Astrocyte (in vitro differentiated cells and primary cell): Measurements from ENCODE around the gene C17orf107. TPM values are rescaled to one million over a fixed set of nuclear protein-coding genes. Genes with fewer than 3 reads are reported as not detected.

Experiments
- DNase-seq: peaks from one replicate; pipeline ENCODE4 v3.0.0-alpha.2; 2010; ENCODE audit warnings: low read depth
- FAIRE-seq: peaks from 2 replicates; lab custom pipeline; 2011; peaks lifted over from hg19 to GRCh38; lab: Jason Lieb, UNC
- H2AFZ ChIP-seq: 2 replicates; pipeline ENCODE4 v1.6.0; 2012; ENCODE audit warnings: low read depth, low read length, inconsistent platforms
- H3K27ac ChIP-seq: 2 replicates; pipeline ENCODE4 v1.5.1; 2011; ENCODE audit warnings: low read depth, low read length, inconsistent platforms
- H3K27me3 ChIP-seq: 2 replicates; pipeline ENCODE4 v1.6.0; 2011; ENCODE audit warnings: low read length, inconsistent platforms; ENCODE audit not compliant: insufficient read depth
- H3K36me3 ChIP-seq: 2 replicates; pipeline ENCODE4 v1.5.1; 2011; ENCODE audit warnings: low read length, inconsistent platforms; ENCODE audit not compliant: insufficient read depth
- H3K4me1 ChIP-seq: 2 replicates; pipeline ENCODE4 v1.5.1; 2011; ENCODE audit warnings: low read length, inconsistent platforms; ENCODE audit not compliant: insufficient read depth
- H3K4me2 ChIP-seq: 2 replicates; pipeline ENCODE4 v1.6.0; 2012; ENCODE audit warnings: low read length, inconsistent platforms
- H3K4me3 ChIP-seq: 2 replicates; pipeline ENCODE4 v1.5.1; 2011; ENCODE audit warnings: low read depth, mild to moderate bottlenecking, low read length, inconsistent platforms; ENCODE audit not compliant: insufficient read depth
- H3K79me2 ChIP-seq: 2 replicates; pipeline ENCODE4 v1.6.0; 2012; ENCODE audit warnings: mild to moderate bottlenecking, low read length, inconsistent platforms; ENCODE audit not compliant: insufficient read depth
- H3K9ac ChIP-seq: 2 replicates; pipeline ENCODE4 v1.6.0; 2012; ENCODE audit warnings: mild to moderate bottlenecking, low read length, inconsistent platforms
- H3K9me3 ChIP-seq: 2 replicates; pipeline ENCODE4 v1.5.1; 2012; ENCODE audit warnings: low read depth, mild to moderate bottlenecking, low read length, inconsistent platforms; ENCODE audit not compliant: insufficient read depth
- H4K20me1 ChIP-seq: 2 replicates; pipeline ENCODE4 v1.6.0; 2012; ENCODE audit warnings: low read length, inconsistent platforms; ENCODE audit not compliant: insufficient read depth
- H3K27ac Mint-ChIP-seq: one replicate; pipeline ENCODE4 v1.8.0; 2021; ENCODE audit warnings: mild to moderate bottlenecking, mixed read lengths; ENCODE audit not compliant: unreplicated experiment
- H3K27me3 Mint-ChIP-seq: one replicate; pipeline ENCODE4 v1.8.0; 2021; ENCODE audit warnings: low read depth, mixed read lengths; ENCODE audit not compliant: unreplicated experiment
- H3K36me3 Mint-ChIP-seq: one replicate; pipeline ENCODE4 v1.8.0; 2021; ENCODE audit warnings: low read depth, mixed read lengths; ENCODE audit not compliant: unreplicated experiment
- H3K4me1 Mint-ChIP-seq: one replicate; pipeline ENCODE4 v1.8.0; 2021; ENCODE audit warnings: low read depth, mixed read lengths; ENCODE audit not compliant: unreplicated experiment
- H3K4me3 Mint-ChIP-seq: one replicate; pipeline ENCODE4 v1.8.0; 2021; ENCODE audit warnings: mild to moderate bottlenecking, moderate library complexity, mixed read lengths; ENCODE audit not compliant: unreplicated experiment
- H3K9me3 Mint-ChIP-seq: one replicate; pipeline ENCODE4 v1.8.0; 2021; ENCODE audit warnings: mild to moderate bottlenecking, mixed read lengths; ENCODE audit not compliant: unreplicated experiment
- EZH2 ChIP-seq: IDR thresholded peaks from 2 replicates; pipeline ENCODE4 v1.6.1; 2012; ENCODE audit warnings: mild to moderate bottlenecking, low read length, inconsistent platforms; ENCODE audit not compliant: insufficient read depth
- total RNA-seq: library from RNA; stranded (reverse); gene quantifications from 2 replicates; pipeline ENCODE4 v1.2.1, GENCODE V29; 2021
- TF ChIP-seq, protein P1 (sequence below): IDR thresholded peaks from 2 replicates; pipeline ENCODE4 v1.5.1; 2011; ENCODE audit warnings: low read depth, mild to moderate bottlenecking, inconsistent platforms, low read length, moderate library complexity; ENCODE audit not compliant: insufficient read depth

The C17orf107 gene
- total RNA-seq, 1 donor from 2014 or later: 2.2 TPM

DNA sequence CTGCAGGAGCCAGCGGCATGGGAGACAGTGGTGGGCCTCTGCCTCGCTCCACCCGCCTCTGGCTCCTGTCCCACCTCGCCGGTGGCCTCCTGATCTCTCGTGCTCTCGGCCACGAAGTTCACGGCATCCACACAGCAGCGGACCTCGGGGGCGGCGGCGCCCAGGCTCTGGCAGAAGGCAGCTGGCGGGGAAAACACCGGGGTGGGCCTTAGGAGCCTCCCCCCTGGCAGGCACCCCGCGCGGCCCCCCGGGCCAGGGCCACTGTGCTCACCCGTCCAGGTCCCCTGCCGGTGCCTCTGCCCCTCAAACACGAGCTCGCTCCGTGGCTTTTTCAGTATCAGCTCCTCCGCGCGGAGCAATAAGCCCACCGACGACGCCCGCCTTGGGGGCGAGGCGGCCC is 409 bp upstream of the C17orf107 start:
- FAIRE-seq (no peak), DNase-seq (no peak)
- Mint-ChIP-seq H3K4me1 (no peaks in the 10 kb centered on the region), H3K36me3 (peaks cover 22% of the 10 kb centered on the region), H3K4me3 (no peak overlapping the region), H3K9me3 (no peaks in the 10 kb centered on the region), H3K27me3 (no peaks in the 10 kb centered on the region), H3K27ac (no peak overlapping the region)
- peaks cover 6% of the 10 kb centered on the region for H3K4me1 ChIP-seq
- H2AFZ ChIP-seq: peak overlapping the region; percentile 34
- peaks cover 7% of the 10 kb centered on the region for H4K20me1 ChIP-seq
- no peaks in the 10 kb centered on the region for H3K79me2 ChIP-seq
- H3K36me3 ChIP-seq: peaks cover 12% of the 10 kb centered on the region
- peak overlapping the region; percentile 78 for H3K4me2 ChIP-seq
- peak overlapping the region; percentile 53 for H3K4me3 ChIP-seq
- H3K27me3 ChIP-seq: peaks cover 2% of the 10 kb centered on the region
- H3K9me3 ChIP-seq: no peaks in the 10 kb centered on the region
- no peak for TF ChIP-seq EZH2
- TF ChIP-seq, protein P1, sequence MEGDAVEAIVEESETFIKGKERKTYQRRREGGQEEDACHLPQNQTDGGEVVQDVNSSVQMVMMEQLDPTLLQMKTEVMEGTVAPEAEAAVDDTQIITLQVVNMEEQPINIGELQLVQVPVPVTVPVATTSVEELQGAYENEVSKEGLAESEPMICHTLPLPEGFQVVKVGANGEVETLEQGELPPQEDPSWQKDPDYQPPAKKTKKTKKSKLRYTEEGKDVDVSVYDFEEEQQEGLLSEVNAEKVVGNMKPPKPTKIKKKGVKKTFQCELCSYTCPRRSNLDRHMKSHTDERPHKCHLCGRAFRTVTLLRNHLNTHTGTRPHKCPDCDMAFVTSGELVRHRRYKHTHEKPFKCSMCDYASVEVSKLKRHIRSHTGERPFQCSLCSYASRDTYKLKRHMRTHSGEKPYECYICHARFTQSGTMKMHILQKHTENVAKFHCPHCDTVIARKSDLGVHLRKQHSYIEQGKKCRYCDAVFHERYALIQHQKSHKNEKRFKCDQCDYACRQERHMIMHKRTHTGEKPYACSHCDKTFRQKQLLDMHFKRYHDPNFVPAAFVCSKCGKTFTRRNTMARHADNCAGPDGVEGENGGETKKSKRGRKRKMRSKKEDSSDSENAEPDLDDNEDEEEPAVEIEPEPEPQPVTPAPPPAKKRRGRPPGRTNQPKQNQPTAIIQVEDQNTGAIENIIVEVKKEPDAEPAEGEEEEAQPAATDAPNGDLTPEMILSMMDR: no peak
- H3K9ac ChIP-seq: peak overlapping the region; percentile 67
- H3K27ac ChIP-seq: no peak overlapping the region

DNA sequence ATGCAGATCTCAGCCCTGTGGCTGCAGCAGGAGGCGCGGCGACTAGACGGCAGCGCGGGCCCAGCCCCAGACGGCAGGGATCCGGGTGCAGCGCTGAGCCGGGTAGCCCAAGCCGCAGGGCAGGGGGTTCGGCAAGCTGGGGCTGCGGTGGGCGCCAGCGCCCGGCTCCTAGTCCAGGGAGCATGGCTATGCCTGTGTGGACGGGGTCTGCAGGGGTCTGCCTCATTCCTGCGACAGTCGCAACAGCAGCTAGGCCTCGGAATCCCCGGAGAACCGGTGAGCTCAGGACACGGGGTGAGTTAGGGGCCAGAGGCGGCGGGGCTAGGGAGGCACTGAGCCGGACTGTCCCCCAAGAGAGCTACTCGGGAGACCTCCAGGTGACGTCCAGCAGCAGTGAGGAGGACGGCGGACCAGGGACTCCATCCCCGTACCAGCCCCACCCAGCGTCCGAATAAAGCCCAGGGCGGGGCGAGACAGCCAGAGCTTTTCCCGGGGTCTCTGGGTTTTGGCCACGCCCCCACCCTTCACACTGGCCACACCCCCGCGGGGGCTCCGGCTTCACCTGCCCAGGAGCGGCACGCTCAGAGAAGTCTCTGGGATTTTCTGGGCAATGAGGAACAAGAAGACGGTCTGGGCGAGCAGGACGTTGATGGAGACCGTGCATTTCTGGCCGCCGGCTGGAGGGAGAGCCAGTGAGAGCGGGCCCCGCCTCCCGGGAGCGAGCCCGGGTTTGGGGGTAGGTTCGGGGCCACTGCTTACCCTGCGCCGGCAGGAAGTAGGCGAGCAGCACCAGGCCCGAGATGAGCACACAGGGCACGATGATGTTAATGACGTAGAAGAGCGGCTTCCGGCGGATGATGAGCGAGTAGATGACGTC is 1.1 kb downstream of the C17orf107 start:
- no peaks in the 10 kb centered on the region for H3K9me3 ChIP-seq
- peaks cover 2% of the 10 kb centered on the region for H3K36me3 ChIP-seq
- H3K79me2 ChIP-seq: no peaks in the 10 kb centered on the region
- Mint-ChIP-seq H3K4me3 (no peak overlapping the region), H3K27ac (no peak overlapping the region), H3K36me3 (peaks cover 22% of the 10 kb centered on the region), H3K4me1 (no peaks in the 10 kb centered on the region), H3K27me3 (no peaks in the 10 kb centered on the region), H3K9me3 (no peaks in the 10 kb centered on the region)
- TF ChIP-seq, protein P1: no peak
- peak; percentile 73 for TF ChIP-seq EZH2
- peaks cover 6% of the 10 kb centered on the region for H3K4me1 ChIP-seq
- H4K20me1 ChIP-seq: peaks cover 7% of the 10 kb centered on the region
- H3K4me3 ChIP-seq: peak overlapping the region; percentile 53
- H3K27ac ChIP-seq: no peak overlapping the region
- H2AFZ ChIP-seq: peak overlapping the region; percentile 35
- peak overlapping the region; percentile 78 for H3K4me2 ChIP-seq
- no peak for FAIRE-seq
- DNase-seq: no peak
- H3K9ac ChIP-seq: peak overlapping the region; percentile 23
- H3K27me3 ChIP-seq: peaks cover 2% of the 10 kb centered on the region
